GM21447 (cell line): Measurements from ENCODE around the gene ATP8B2.

ENCODE experiments used
- ATAC-seq: cut with Tn5 transposase; IDR thresholded peaks from one replicate; pipeline ENCODE4 v1.9.1; 2021; ENCODE audit not compliant: unreplicated experiment

Gene ATP8B2

DNA sequence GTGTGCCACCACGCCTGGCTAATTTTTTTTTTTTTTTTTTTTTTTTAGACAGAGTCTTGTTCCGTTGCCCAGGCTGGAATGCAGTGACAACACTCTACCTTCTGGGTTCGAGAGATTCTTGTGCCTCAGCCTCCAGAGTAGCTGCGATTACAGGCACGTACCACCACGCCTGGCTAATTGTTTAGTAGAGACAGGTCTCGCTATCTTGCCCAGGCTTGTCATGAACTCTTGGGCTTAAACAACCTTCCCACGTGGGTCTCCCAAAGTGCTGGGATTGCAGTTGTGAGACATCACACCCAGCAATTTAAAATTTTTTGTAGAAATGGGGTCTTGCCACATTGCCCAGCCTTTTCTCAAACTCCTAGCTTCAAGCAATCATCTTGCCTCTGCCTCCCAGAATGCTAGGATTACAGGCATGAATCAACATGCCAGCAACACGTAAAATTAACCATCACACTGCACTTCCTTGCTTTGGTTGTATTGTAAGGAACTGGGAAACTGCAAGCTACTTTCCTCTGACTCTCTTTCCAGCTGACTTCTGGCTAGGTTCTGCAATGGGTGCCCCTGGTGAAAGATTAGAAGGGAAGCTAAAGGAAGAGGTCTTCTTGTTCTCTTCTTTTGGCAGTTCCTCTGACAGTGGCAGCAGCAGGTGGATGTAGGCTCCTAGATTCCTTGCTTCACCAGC is 65.9 kb downstream of the ATP8B2 start:
- no peak for ATAC-seq

DNA sequence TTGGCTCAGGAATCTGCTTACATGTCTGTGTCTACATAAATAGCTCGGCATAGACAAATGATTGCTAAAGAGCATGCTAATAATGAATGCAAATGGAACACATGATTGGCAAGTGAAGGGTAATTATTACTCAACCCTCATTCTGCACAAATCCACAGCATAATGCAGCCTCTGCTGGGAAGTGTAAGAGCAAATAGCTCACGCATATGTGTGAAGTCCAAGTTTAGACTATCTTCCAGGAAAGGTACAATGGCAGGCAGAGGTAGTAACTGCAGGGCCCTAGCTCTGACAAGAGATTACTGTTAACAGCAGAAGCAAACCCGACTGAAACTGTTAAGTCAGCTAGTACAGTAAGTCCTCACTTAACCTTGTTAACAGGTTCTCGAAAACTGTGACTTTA is 72.8 kb downstream of the ATP8B2 start:
- ATAC-seq, result no peak

DNA sequence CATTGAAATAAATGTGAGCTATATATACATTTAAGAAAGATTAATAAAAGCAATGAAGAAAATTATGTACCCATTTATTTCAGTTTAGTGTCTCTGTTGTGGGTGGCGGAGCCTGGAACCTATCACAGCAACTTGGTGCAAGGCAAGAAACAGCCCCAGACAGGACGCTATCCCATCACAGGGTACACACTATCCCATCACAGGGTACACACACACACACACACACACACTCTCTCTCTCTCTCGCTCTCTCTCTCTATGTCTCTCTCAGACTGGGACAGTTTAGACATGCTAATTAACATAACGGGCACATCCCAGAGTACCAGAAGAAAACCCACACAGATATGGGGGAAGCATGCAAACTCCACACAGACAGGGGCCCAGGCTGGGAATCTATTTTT is 73.4 kb downstream of the ATP8B2 start:
- no peak for ATAC-seq

DNA sequence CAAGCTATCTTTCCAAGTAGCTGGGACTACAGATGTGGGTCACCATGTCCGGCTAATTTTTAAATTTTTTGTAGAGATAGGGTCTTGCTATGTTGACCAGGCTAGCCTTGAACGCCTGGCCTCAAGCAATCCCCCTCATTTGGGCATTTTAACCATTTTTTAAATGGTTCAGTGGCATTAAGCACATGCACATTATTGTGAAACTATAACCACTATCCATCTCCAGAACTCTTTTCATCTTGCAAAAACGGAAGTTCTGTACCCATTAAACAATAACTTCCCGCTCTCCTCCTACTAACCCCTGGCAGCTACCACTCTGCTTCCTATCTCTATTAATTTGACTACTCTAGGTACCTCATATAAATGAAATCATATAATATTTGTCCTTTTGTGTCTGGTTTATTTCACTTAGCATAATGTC is 75.1 kb downstream of the ATP8B2 start:
- ATAC-seq, result no peak
